OCI-LY3 (cell line): ENCODE data around the gene FBN2.

Source experiments
- CTCF ChIP-seq: fragments of 200-600, 300-600 bp; sonication (generic); IDR thresholded peaks from 2 replicates; pipeline ENCODE4 v1.5.1; 2014; ENCODE audit warnings: antibody characterized with exemption, low read length, low read depth
- EZH2phosphoT487 ChIP-seq: fragments of 200-600 bp; shearing (Covaris generic); IDR thresholded peaks from 2 replicates; pipeline ENCODE4 v1.6.1; 2018; ENCODE audit warnings: antibody characterized with exemption, mixed run types, low read depth

GRCh38 chr5:128472919-128473318 lies 65.1 kb downstream of the FBN2 start:
- TF ChIP-seq EZH2phosphoT487 (no peak), CTCF (no peak)
